SU-DHL-6 (cell line): ENCODE measurements around the gene PDGFA.

Experiments
- H2AFZ ChIP-seq: fragments of 200-600 bp; sonication (generic); 2 replicates; pipeline ENCODE4 v1.6.1; 2014; ENCODE audit warnings: low read depth, mild to moderate bottlenecking, moderate library complexity, mixed read lengths, antibody characterized with exemption, low read length; ENCODE audit not compliant: severe bottlenecking
- H3F3A ChIP-seq: fragments of 200-600 bp; shearing (Covaris generic); 2 replicates; pipeline ENCODE4 v1.6.0; 2016; ENCODE audit warnings: antibody characterized with exemption, mild to moderate bottlenecking; ENCODE audit not compliant: insufficient read depth
- H3K27ac ChIP-seq: fragments of 200-600 bp; sonication (generic); 2 replicates; pipeline ENCODE4 v1.5.1; 2016; ENCODE audit warnings: low read depth, mild to moderate bottlenecking, low read length, moderate library complexity, mixed read lengths
- H3K27me3 ChIP-seq: fragments of 200-600 bp; sonication (generic), shearing (Covaris generic); 2 replicates; pipeline ENCODE4 v1.6.0; 2014; ENCODE audit warnings: mild to moderate bottlenecking, low read length
- H3K36me3 ChIP-seq: fragments of 200-600 bp; sonication (generic); 2 replicates; pipeline ENCODE4 v1.6.1; 2014; ENCODE audit warnings: mild to moderate bottlenecking, low read length, mixed read lengths
- H3K4me2 ChIP-seq: fragments of 300-600, 200-600 bp; shearing (Covaris generic), sonication (generic); 2 replicates; pipeline ENCODE4 v1.6.0; 2014; ENCODE audit warnings: low read length, low read depth, mild to moderate bottlenecking; ENCODE audit not compliant: poor library complexity, severe bottlenecking
- H3K4me3 ChIP-seq: fragments of 200-600 bp; sonication (generic); 2 replicates; pipeline ENCODE4 v1.5.1; 2014; ENCODE audit warnings: antibody characterized with exemption, low read length, mild to moderate bottlenecking, mixed read lengths; ENCODE audit not compliant: insufficient read depth, poor library complexity, severe bottlenecking
- H3K79me2 ChIP-seq: fragments of 200-600 bp; sonication (generic); 2 replicates; pipeline ENCODE4 v1.6.1; 2014; ENCODE audit warnings: mild to moderate bottlenecking, low read length, moderate library complexity; ENCODE audit not compliant: insufficient read depth
- H3K9ac ChIP-seq: fragments of 200-600 bp; sonication (generic); 2 replicates; pipeline ENCODE4 v1.7.0; 2014; ENCODE audit warnings: mild to moderate bottlenecking, low read length
- H3K9me2 ChIP-seq: fragments of 200-600 bp; sonication (generic); replicated peaks from 2 replicates; pipeline ENCODE4 v1.6.1; 2014; ENCODE audit warnings: low read length; ENCODE audit not compliant: insufficient read depth
- H3K9me3 ChIP-seq: fragments of 200-600 bp; sonication (generic); 2 replicates; pipeline ENCODE4 v1.6.1; 2014; ENCODE audit warnings: low read length, mixed read lengths; ENCODE audit not compliant: insufficient read depth
- H4K20me1 ChIP-seq: fragments of 200-600 bp; sonication (generic); 2 replicates; pipeline ENCODE4 v1.6.1; 2014; ENCODE audit warnings: low read depth, mild to moderate bottlenecking, antibody characterized with exemption, low read length, moderate library complexity, mixed read lengths
- CTCF ChIP-seq: fragments of 200-600 bp; sonication (generic); IDR thresholded peaks from one replicate; pipeline ENCODE4 v1.5.1; 2017; ENCODE audit warnings: antibody characterized with exemption, mild to moderate bottlenecking, low read length, moderate library complexity; ENCODE audit not compliant: insufficient read depth, poor library complexity, severe bottlenecking
- EZH2phosphoT487 ChIP-seq: fragments of 200-600 bp; sonication (generic), shearing (Covaris generic); conservative IDR thresholded peaks from 2 replicates; pipeline ENCODE4 v1.6.1; 2018; ENCODE audit warnings: mild to moderate bottlenecking, antibody characterized with exemption, low read length, moderate library complexity, mixed read lengths

The PDGFA gene

DNA sequence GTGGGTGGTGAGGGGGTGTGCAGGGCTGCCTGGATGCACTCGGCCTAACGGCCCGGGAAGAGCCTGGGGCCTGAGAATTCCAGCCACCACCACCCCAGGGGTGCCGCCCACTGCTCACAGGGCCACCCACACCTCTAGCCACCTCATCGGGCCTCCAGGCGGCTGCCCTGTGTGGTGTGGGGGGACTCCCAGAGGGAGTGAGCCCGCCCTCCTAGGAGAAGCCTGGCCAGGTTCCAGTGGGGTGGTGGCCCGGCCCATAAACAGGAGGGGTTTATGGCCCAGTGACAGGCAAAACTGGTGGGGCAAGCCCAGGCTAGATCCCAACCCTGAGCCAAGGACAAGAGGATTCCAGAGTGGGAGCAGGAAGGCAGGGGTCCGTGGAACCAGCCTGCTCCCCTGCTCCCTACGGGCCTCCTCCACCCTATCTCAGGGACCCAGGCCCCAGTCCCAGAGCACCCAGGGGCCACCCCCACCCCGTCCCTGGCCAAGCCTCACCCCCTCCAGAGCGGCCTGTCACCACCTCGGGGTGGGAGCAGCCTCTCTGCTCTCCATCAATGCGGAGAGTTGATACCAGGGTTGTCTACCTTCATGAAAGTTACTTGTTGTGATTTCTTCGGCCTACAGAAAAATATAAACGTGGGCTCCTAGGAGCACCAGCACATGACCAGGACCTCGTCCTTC lies 20.2 kb upstream of the PDGFA start:
- no peaks in the 10 kb centered on the region for H3K36me3 ChIP-seq
- H3K9me3 ChIP-seq = no peaks in the 10 kb centered on the region
- no peak overlapping the region for H3K4me3 ChIP-seq
- H2AFZ ChIP-seq = no peak overlapping the region
- TF ChIP-seq EZH2phosphoT487 (no peak), CTCF (no peak)
- H3K4me2 ChIP-seq = no peak overlapping the region
- no peaks in the 10 kb centered on the region; the same call in 1 of the 2 replicates for H4K20me1 ChIP-seq
- no peak overlapping the region for H3K27ac ChIP-seq
- no peaks in the 10 kb centered on the region for H3F3A ChIP-seq
- no peak overlapping the region for H3K9ac ChIP-seq
- H3K9me2 ChIP-seq = no peaks in the 10 kb centered on the region
- no peaks in the 10 kb centered on the region for H3K27me3 ChIP-seq
- H3K79me2 ChIP-seq = no peaks in the 10 kb centered on the region

DNA sequence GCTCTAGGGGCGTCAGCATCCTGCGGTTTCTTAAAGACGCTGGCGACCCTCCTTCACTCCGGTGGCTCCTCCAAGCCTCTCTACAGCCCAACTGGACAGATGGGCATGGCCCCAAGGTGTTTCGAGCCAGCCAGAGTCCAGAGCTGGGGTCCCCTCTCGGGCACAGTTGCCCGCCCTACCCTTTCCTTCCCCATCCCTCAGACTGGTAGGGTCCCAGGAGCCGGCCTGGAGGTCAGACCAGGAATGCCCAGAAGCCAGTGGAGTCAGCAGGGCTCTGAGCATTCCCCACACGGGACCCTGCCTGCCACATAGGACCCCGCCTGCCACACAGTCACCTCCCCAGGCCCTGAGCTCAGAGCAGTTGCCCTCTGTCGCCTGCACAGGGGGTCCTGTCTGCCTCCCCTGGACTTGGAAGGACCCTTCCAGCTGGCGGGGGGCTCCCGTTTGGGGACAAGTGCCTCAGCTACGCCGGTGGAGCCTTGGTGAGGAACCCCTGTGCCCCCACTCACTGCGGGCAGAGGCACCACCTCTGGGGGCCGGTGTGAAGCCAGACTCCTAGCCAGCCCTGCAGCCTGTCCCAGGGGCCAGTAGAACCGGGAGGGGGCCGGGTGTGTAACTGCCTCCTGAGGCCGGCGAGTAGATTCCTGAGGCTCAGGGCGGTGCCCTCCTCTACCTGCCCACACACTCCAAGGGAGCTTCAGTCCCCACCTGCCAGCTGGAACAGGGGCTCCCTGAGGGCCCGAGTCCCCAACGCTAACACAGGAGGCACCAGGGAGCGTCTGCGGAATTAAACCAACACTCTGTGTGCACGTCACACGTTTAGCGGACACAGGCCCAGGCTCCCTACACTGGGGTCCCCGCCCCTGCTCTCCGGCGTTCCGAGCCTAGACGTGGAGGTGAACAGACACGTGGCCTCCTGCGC lies 19.4 kb upstream of the PDGFA start:
- Histone ChIP-seq H3K9me3 (no peaks in the 10 kb centered on the region), H4K20me1 (no peaks in the 10 kb centered on the region; the same call in 1 of the 2 replicates), H3K9ac (no peak overlapping the region), H2AFZ (no peak overlapping the region), H3K27ac (no peak overlapping the region), H3K36me3 (no peaks in the 10 kb centered on the region), H3K27me3 (no peaks in the 10 kb centered on the region), H3K4me3 (no peak overlapping the region), H3K4me2 (no peak overlapping the region), H3K9me2 (no peaks in the 10 kb centered on the region), H3K79me2 (no peaks in the 10 kb centered on the region), H3F3A (no peaks in the 10 kb centered on the region)
- TF ChIP-seq CTCF (no peak), EZH2phosphoT487 (no peak)

DNA sequence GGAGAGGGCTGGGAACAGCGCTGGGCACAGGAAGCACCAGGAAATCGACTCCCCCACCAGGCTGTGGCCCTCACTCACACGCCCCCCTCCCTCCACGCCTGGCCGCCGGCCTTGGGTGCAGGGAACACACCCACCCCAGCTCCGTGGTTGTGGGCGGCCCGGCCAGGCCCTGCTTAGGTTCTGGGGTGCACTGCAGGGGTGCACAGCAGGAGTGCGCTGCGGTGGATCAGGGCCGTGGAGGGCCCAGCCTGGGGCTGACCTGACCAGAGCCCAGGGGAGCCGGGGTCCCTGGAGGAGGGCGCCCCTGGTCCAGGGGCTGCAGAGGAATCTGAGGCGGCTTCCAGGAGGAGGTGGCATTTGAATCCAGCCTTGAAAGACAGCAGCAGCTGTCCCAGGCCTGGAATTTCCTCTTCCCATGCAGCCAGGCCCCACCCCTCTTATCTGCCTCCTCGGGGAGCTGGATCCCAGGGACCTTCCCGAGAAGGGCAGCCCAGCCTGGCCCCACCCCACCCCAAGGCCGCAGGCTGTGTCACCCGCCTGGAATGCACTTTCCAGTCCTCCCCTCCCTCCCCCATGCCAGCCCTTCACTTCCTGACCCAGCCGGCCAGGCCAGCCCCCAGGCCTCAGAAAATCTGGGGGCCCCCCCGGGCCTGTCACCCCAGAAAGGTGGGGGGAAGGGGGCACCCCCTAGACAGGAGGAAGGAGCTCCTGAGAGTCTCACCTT lies 18.4 kb upstream of the PDGFA start:
- Histone ChIP-seq H3K27me3 (no peaks in the 10 kb centered on the region), H4K20me1 (no peaks in the 10 kb centered on the region; the same call in 1 of the 2 replicates), H3K9me2 (no peaks in the 10 kb centered on the region), H2AFZ (no peak overlapping the region), H3K9ac (no peak overlapping the region), H3K27ac (no peak overlapping the region), H3K79me2 (no peaks in the 10 kb centered on the region), H3K36me3 (no peaks in the 10 kb centered on the region), H3F3A (no peaks in the 10 kb centered on the region), H3K4me2 (no peak overlapping the region), H3K4me3 (no peak overlapping the region), H3K9me3 (no peaks in the 10 kb centered on the region)
- no peak for TF ChIP-seq CTCF
- no peak for TF ChIP-seq EZH2phosphoT487
